GM20000 (cell line): ENCODE data around the gene GRIN3B.

Experiments
- DNase-seq: peaks from one replicate; pipeline ENCODE4 v3.0.0; 2012; ENCODE audit warnings: low spot score
- CTCF ChIP-seq: IDR thresholded peaks from 2 replicates; pipeline ENCODE4 v1.5.1; 2012; ENCODE audit warnings: mild to moderate bottlenecking, control low read depth; ENCODE audit errors: extremely low read depth, missing control alignments

GRIN3B gene

GRCh38 chr19:1000591-1001537, 645 bp downstream of the GRIN3B start:
- TF ChIP-seq CTCF, result no peak
- no peak for DNase-seq

GRCh38 chr19:1001538-1002166, 1.4 kb downstream of the GRIN3B start:
- DNase-seq, result peak; percentile 93
- TF ChIP-seq CTCF, result peak; percentile 94

- no peak for DNase-seq
- TF ChIP-seq CTCF, result no peak
Observed at GRCh38 chr19:1002600-1002999, 2.4 kb downstream of the GRIN3B start.

- no peak for TF ChIP-seq CTCF
- DNase-seq, result no peak
Observed at GRCh38 chr19:1003283-1003682, 3.1 kb downstream of the GRIN3B start.

- DNase-seq, result no peak
- no peak for TF ChIP-seq CTCF
Observed at GRCh38 chr19:1004204-1004802, 4.1 kb downstream of the GRIN3B start.

- DNase-seq, result no peak
- no peak for TF ChIP-seq CTCF
Observed at GRCh38 chr19:1004803-1005664, 4.8 kb downstream of the GRIN3B start.
